ENCODE measurements around the gene KCTD1.
"Not testable (repeated sequence)": the region's sequence is repeated elsewhere in the genome, so short reads cannot be mapped to it uniquely, and the experiment has no call there.

The KCTD1 gene

DNA sequence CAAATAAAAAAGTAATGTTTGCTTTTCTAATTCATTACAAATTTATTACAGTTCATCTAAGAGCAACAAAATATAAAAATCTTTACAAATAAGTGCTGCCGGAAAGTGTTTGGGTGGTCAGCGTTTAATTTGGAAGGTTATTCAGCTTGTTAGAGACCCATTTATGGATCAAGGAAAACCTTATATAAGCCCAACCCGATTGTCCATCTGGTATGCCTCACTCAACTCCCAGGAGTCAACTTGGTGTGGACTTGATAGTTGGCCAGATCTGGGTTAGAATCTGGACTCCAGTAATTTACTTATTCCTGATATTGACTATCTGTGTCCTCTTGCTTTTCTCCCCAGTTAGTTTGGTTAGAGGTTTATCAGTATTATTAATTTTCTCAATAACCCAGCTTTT, 106.2 kb downstream of the KCTD1 start:
- TF ChIP-seq, protein P1, sequence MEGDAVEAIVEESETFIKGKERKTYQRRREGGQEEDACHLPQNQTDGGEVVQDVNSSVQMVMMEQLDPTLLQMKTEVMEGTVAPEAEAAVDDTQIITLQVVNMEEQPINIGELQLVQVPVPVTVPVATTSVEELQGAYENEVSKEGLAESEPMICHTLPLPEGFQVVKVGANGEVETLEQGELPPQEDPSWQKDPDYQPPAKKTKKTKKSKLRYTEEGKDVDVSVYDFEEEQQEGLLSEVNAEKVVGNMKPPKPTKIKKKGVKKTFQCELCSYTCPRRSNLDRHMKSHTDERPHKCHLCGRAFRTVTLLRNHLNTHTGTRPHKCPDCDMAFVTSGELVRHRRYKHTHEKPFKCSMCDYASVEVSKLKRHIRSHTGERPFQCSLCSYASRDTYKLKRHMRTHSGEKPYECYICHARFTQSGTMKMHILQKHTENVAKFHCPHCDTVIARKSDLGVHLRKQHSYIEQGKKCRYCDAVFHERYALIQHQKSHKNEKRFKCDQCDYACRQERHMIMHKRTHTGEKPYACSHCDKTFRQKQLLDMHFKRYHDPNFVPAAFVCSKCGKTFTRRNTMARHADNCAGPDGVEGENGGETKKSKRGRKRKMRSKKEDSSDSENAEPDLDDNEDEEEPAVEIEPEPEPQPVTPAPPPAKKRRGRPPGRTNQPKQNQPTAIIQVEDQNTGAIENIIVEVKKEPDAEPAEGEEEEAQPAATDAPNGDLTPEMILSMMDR (IDR thresholded peaks at IDR 0.05; ENCODE audit: insufficient read depth, low read depth, low read length, missing control alignments) = no peak
- H3K4me3 ChIP-seq (ENCODE audit: low read length) = no peak overlapping the region
- no peak for DNase-seq (ENCODE audit: low read depth)

DNA sequence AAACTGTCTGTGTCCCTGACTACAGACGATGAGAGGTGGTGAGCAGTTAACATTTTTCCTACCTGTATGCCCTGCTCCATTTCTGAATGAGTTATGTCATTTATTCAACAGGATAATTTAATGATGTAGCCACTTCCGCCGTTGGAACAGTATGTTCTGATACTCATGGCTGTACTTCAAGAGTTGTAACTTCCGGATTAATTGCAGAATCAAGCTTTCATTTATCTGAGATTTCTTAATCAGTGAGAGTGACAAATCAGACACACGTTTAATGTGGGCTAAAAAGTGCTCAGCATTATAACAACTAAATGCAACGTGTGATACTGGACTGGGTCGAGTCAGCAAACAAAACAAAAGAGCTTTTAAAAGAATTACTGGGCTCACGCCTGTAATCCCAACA, 107.7 kb downstream of the KCTD1 start:
- DNase-seq (ENCODE audit: low read depth) = peak; percentile 68
- H3K4me3 ChIP-seq (ENCODE audit: low read length) = no peak overlapping the region
- TF ChIP-seq, protein P1 (IDR thresholded peaks at IDR 0.05; ENCODE audit: insufficient read depth, low read depth, low read length, missing control alignments) = no peak

DNA sequence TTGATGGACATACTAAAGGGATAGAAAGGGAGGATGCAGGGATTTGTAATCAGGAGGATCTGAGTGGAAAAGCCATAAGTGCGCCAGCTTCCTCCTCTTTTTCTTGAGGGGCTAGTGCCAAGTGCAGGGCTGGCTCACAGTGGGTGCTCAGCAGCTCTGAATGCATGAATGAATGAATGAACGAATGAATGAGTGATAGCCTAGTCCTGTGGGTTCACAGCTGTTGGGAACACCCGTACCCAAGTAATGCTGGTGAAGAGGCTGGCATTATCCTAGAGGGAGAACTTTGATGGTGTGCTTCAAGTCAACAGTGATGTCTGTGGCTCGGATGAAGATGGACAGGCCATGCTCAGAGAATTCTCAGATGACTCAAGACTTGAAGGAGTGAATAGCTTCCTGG, 108.8 kb downstream of the KCTD1 start:
- no peak for DNase-seq (ENCODE audit: low read depth)
- no peak overlapping the region for H3K4me3 ChIP-seq (ENCODE audit: low read length)
- TF ChIP-seq, protein P1 (IDR thresholded peaks at IDR 0.05; ENCODE audit: insufficient read depth, low read depth, low read length, missing control alignments) = no peak

DNA sequence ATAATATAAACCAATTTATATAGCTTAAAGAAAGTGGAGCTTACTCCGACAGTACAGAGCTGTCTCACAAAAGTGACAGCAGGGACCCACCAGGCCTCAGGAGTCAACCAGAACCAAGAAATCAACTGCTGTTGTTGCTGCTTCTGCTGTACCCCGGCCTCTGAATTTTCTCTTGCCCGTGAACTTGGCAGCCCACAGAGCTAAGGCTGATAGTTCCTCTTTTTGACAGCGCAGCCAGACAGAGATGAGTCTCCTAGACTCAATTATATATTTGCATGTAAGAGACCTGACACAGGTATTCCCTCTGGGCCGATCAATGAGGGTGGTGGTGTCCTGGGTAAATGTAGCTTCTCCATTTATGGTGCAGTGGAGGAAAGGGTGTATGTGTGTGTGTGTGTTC, 109.4 kb downstream of the KCTD1 start:
- TF ChIP-seq, protein P1 (IDR thresholded peaks at IDR 0.05; ENCODE audit: insufficient read depth, low read depth, low read length, missing control alignments) = no peak
- no peak for DNase-seq (ENCODE audit: low read depth)
- H3K4me3 ChIP-seq (ENCODE audit: low read length) = no peak overlapping the region

DNA sequence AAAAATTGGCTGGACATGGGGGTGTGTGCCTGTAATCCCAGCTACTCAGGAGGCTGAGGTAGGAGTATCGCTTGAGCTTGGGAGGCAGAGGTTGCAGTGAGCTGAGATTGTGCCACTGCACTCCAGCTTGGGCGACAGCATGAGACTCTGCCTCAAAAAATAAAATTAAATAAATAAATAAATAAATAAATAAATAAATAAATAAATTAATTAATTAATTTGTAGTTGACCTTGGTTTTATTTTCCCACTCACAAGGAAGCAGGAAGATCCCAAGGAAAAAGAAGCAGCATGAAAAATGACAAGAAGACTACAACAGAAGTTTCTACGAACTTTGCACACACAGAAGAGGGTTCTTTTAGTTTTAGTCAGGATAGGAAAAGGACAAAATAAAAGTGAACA, 110.7 kb downstream of the KCTD1 start:
- H3K4me3 ChIP-seq (ENCODE audit: low read length); DNase-seq (ENCODE audit: low read depth): not testable (repeated sequence)

DNA sequence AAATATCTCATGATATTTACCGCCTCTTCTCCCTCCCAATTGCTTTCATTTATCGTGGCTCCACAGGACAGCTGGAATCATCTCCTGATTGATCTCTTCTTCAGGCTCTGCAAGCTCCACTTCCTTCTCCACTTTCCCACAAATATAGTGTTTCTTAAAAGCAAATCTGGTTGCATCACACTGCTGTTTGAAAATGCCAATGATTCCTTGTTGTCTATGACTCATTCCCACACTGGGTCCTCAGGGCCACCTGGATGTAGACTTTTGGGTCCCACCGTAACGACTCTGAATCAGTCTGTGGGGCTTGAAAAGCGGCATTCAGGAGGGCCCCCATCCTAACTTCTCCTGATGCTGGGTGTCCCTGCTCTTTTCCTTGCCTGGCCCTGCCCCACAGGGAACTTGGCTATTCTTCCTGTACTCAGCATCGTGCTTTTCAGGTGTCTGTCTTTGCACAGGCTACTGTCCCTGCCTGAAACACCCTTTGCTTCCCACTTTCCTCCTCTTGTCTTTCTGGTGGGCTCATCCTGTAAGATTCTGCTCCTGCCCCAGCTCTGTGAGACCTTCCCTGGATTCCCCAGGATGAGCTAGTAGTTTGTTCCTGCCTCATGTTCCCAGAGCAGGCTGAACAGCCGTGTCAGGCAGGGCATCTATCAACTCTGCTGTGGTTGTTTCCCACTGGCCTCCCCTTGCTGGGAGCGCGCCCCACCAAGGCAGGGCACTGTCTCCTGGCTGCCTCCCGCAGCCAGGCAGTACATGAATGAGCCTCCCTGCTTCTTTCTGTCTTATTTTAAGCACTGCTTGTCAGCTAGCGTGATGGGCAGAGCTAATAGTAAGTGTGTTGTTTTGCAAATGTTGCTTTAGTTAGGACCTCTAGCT, 111.9 kb downstream of the KCTD1 start:
- peak; percentile 82 for DNase-seq (ENCODE audit: low read depth)

DNA sequence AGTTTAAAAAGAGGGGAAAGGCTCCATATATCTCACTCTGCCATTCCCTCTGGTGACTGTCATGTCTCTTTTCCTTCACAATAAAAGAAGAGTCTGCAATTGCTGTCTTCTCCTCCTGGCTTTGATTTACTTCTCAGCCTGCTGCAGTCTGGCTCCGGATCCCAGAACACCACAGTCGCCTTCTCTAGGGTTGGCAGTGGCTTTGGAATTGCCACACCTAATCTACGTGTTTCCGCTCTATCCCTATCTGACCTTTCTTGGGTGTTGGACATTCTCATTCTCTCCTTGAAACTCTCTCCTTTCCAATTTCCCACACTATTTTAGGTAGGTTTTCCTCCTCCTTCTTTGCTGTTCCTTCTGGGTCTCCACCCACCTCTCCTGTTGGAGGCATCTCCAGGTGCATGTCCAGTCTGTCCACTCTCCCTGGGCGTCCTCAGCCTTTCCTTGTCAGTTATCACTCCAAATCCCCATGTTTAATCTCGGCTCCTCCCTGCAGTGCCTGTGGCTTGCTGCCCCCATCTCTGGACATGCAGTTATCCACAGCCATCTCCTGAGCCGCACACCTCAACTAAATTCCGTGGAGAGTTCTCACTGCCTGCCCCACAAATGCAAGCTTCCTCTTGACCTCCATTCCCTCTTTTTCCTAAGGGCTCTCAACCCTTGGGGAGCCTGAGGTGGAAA, 112.8 kb downstream of the KCTD1 start:
- no peak overlapping the region for H3K4me3 ChIP-seq (ENCODE audit: low read length)
- TF ChIP-seq, protein P1 (IDR thresholded peaks at IDR 0.05; ENCODE audit: insufficient read depth, low read depth, low read length, missing control alignments) = no peak
- DNase-seq (ENCODE audit: low read depth) = no peak

More for the DNA sequence above, 111.9 kb downstream of the KCTD1 start:
- TF ChIP-seq, protein P1 (IDR thresholded peaks at IDR 0.05; ENCODE audit: insufficient read depth, low read depth, low read length, missing control alignments) = no peak
- no peak overlapping the region for H3K4me3 ChIP-seq (ENCODE audit: low read length)
